IgD-negative memory B cell (primary cell): ENCODE results near the gene STK38. TPM values are rescaled to one million over a fixed set of nuclear protein-coding genes. Genes with fewer than 3 reads are reported as not detected.
"Not testable (repeated sequence)": the region's sequence is repeated elsewhere in the genome, so short reads cannot be mapped to it uniquely, and the experiment has no call there.

Experiments
- H3K27ac Mint-ChIP-seq, 3 donors: one replicate each; pipeline ENCODE4 v1.8.0; 2020 to 2022; ENCODE audit warnings: mild to moderate bottlenecking in 3 of 3, mixed read lengths in 3 of 3, moderate library complexity in 1 of 3
- H3K27me3 Mint-ChIP-seq: one replicate; pipeline ENCODE4 v1.8.0; 2021; ENCODE audit warnings: mixed read lengths
- H3K36me3 Mint-ChIP-seq: one replicate; pipeline ENCODE4 v1.8.0; 2020; ENCODE audit warnings: mild to moderate bottlenecking, mixed read lengths
- H3K4me1 Mint-ChIP-seq, 3 donors: one replicate each; pipeline ENCODE4 v1.8.0; 2020 to 2022; ENCODE audit warnings: mixed read lengths in 3 of 3, mild to moderate bottlenecking in 1 of 3
- H3K4me3 Mint-ChIP-seq, 4 donors: one replicate each; pipeline ENCODE4 v1.8.0; 2020 to 2022; ENCODE audit warnings: mild to moderate bottlenecking in 4 of 4, mixed read lengths in 4 of 4, moderate library complexity in 3 of 4
- H3K9me3 Mint-ChIP-seq, 3 donors: one replicate each; pipeline ENCODE4 v1.8.0; 2020 to 2021; ENCODE audit warnings: mixed read lengths in 3 of 3, mild to moderate bottlenecking in 1 of 3
- polyA plus RNA-seq: library from polyadenylated mRNA; unstranded; fragments of 300-500 nt; fragmentation: Illumina TruSeq; gene quantifications from one replicate; pipeline ENCODE4 v1.2.3, GENCODE V29; 2021

The STK38 gene
- polyA plus RNA-seq, 1 donor from 2014 or later: 61.6 TPM

DNA sequence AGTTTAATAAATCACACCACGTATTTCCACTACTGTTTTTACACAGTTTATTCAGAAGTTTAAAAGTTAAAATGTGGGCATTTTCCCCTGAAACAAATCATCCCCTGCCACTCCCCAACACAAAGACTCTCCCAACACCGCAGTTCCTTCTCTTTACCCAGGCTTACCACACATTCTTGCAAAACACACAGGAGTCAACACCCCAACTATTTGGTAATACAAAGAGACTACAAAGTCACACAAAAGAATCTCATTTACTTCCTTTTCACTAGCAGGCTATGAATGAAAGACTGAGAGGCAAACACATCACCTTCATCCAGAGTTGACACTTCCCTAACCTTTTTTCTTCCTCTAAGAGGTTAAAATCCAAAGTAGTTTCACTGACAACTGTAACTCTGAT, 53.4 kb downstream of the STK38 start:
- H3K4me3 Mint-ChIP-seq: no peak overlapping the region
- peak overlapping the region in 2 of 3 donors; percentile 19 to 42 for H3K27ac Mint-ChIP-seq
- peaks cover 2 to 5% (median 4%) of the 10 kb centered on the region in 3 donors for H3K4me1 Mint-ChIP-seq
- no peaks in the 10 kb centered on the region for H3K27me3 Mint-ChIP-seq
- no peaks in the 10 kb centered on the region for H3K9me3 Mint-ChIP-seq
- peaks cover 14% of the 10 kb centered on the region for H3K36me3 Mint-ChIP-seq

DNA sequence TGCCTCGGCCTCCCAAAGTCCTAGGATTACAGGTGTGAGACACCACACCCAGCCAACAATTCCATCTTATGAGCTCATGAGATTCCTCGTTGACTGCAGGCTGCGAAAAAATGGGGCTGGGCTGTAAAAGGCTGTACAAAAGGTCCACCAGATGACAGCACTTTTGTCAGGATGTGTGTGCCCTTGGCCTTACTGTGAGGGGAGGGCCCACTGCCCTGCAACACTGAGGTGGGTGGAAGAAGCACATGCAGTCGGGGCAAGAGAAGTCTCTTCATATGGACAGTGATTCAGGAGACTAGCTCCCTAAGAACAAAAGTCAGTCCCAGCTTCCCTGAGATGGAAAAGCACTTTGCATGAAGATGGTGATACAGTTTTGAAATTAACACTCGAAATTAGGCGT, 54.0 kb downstream of the STK38 start:
- H3K4me3 Mint-ChIP-seq: no peak overlapping the region
- H3K27ac Mint-ChIP-seq: peak overlapping the region in 1 of 3 donors; percentile 19
- H3K4me1 Mint-ChIP-seq: peaks cover 2 to 5% (median 4%) of the 10 kb centered on the region in 3 donors
- no peaks in the 10 kb centered on the region for H3K9me3 Mint-ChIP-seq
- H3K27me3 Mint-ChIP-seq: no peaks in the 10 kb centered on the region
- peaks cover 14% of the 10 kb centered on the region for H3K36me3 Mint-ChIP-seq

DNA sequence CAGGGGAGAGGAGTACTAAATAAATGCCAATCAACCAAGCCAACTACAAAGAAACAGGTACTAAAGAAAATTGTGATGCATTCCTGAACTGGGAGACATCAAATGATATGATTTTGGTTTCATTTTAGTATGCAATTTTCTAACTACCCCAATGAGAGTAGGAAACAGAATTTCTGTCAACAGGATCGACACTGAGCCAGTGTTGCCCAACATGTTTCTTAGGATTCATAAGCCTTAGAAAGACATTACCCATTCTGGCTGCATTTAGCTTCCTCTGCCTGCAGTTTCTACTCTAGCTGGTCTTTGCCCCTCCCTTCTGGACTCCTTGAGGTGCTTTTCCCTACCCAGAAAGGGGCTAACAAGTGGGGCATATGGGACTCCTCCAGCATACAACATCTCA, 54.7 kb downstream of the STK38 start:
- H3K27ac Mint-ChIP-seq: peak overlapping the region in 1 of 3 donors; percentile 19
- no peaks in the 10 kb centered on the region for H3K27me3 Mint-ChIP-seq
- H3K36me3 Mint-ChIP-seq: peaks cover 14% of the 10 kb centered on the region

DNA sequence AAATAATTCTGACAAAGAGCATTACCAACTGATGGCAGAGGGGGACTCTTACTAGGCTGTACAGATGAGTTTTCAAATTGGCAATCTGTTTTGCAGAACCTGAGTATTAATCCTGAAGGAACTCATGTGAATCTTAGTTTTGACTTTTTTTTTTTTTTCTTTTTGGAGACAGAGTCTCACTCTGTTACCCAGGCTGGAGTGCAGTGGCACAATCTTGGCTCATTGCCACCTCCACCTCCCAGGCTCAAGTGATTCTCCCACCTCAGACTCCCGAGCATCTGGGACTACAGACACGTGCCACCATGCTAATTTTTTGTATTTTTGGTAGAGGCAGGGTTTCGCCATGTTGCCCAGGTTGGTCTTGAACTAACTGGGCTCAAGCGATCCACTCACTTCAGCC, 55.2 kb downstream of the STK38 start:
- Mint-ChIP-seq H3K4me1 (peaks cover 2 to 5% (median 4%) of the 10 kb centered on the region in 3 donors), H3K27ac (peak overlapping the region in 1 of 3 donors; percentile 19), H3K9me3 (no peaks in the 10 kb centered on the region), H3K4me3 (no peak overlapping the region), H3K36me3 (peaks cover 11% of the 10 kb centered on the region), H3K27me3 (no peaks in the 10 kb centered on the region)

More for the DNA sequence above, 54.7 kb downstream of the STK38 start:
- no peaks in the 10 kb centered on the region for H3K9me3 Mint-ChIP-seq
- H3K4me3 Mint-ChIP-seq: no peak overlapping the region
- peaks cover 2 to 5% (median 4%) of the 10 kb centered on the region in 3 donors for H3K4me1 Mint-ChIP-seq

DNA sequence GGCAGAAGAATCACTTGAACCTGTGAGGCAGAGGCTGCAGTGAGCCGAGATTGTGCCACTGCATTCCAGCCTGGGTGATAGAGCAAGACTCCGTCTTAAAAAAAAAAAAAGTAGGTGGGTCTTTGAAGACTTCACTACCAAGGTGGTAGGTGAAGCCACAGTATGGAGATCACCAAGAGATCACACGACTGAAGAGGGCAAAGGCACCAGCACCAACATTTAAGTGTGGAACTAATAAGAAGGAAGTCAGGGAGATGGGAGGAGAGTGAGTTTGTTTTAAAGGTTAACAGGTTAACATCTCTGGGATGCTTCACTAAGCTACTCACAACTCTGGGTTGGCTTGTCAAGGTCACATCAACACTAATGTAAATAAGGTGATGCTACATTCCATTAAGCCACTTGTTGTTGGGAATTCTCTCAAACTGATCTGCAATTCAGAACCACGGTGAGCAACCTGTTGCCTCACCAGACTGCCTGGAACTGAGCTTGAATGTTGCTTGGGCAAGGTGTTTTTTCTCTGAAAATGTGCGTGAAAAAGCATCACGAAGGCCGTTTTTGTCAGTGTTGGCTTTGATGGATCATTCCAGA, 55.8 kb downstream of the STK38 start:
- Mint-ChIP-seq H3K4me3 (no peak overlapping the region), H3K4me1 (peaks cover 2 to 5% (median 4%) of the 10 kb centered on the region in 3 donors), H3K27me3 (no peaks in the 10 kb centered on the region), H3K36me3 (peaks cover 11% of the 10 kb centered on the region), H3K9me3 (no peaks in the 10 kb centered on the region), H3K27ac (peak overlapping the region in 1 of 3 donors; percentile 20)

DNA sequence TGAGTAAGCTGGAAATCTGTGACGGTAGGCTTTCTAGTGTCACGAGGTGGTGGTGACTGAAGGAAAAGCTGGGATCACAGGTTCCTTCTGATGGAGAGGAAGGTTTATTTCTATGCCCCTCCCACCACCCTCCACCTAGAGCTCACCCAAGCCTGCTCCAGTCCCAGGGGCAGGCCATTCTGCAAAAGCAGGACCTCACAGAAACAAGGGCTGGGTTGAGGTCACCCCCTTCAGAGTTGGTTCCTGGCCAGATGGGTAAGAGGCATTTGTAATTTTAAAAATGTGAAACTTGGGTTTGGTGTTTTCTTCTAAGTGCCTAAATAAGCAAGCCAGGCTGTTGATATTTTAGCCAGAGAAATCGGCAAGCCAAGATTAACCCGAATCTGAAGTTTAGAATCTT, 57.9 kb downstream of the STK38 start:
- Mint-ChIP-seq H3K4me1 (peaks cover 2 to 5% (median 4%) of the 10 kb centered on the region in 3 donors), H3K36me3 (peaks cover 8% of the 10 kb centered on the region), H3K27me3 (no peaks in the 10 kb centered on the region), H3K4me3 (no peak overlapping the region), H3K27ac (peak overlapping the region in 1 of 3 donors; percentile 6), H3K9me3 (no peaks in the 10 kb centered on the region)

DNA sequence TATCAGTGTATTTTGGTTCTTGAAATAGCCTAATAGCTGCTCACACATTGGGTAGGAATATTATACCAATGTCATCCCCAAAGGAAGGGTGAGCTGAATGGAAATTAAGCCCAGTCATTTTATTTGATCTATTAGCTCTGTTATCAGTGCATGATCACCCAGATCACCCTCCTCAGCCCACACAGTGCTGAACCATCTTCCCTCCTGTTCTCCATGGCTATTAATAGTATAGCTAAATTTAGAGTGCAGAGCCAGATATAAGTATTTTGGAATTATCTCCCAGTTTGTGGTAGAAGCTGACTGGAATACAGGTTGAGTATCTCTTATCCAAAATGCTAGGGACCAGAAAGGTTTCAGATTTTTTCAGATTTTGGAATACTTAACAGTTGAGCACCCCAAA, 59.1 kb downstream of the STK38 start:
- Mint-ChIP-seq H3K4me3 (no peak overlapping the region), H3K9me3 (no peaks in the 10 kb centered on the region), H3K27me3 (no peaks in the 10 kb centered on the region), H3K27ac (no peak overlapping the region), H3K36me3 (peaks cover 8% of the 10 kb centered on the region), H3K4me1 (peaks cover 0 to 5% (median 0%) of the 10 kb centered on the region in 3 donors)

DNA sequence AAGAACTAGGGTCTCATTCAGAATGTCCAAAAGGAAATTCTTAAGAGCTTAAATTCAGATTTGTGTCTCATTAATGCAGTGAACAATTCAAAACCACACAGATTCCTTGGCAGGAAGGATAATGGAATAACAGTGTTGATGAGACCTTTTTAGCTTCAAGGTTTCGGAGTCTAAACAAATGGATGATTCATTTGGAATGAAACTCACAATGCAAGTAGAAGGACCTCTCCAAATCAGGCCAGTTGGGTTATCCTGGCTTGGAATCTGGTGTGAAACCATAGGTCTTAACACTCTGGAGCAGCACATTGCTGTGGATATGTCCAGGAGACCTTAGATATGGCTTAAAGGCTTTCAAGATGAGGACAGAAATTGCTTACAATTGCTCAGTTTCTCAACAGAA, 59.6 kb downstream of the STK38 start:
- H3K4me3 Mint-ChIP-seq: no peak overlapping the region
- no peaks in the 10 kb centered on the region for H3K27me3 Mint-ChIP-seq
- peaks cover 0 to 5% (median 0%) of the 10 kb centered on the region in 3 donors for H3K4me1 Mint-ChIP-seq
- no peaks in the 10 kb centered on the region for H3K9me3 Mint-ChIP-seq
- H3K36me3 Mint-ChIP-seq: peaks cover 8% of the 10 kb centered on the region
- no peak overlapping the region for H3K27ac Mint-ChIP-seq

DNA sequence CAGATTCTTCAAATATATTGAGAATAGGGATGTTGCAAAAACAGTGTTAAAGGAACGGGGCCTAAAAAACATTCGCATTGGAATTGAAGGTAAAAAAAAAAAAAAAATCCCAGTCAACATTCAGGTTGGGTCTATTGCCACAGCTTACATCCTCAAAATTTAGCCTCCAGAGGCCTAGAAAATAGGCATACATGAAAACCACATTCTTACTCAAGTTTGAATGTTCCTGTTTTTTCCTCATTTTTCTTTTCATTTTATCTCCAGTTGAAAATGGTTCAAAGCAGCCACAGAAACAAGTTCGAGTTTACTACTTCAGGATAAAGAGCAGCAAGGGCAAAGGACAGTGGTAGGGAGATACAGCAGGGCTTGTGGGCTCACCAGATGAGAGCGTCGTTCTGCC, 62.5 kb downstream of the STK38 start:
- H3K4me1 Mint-ChIP-seq: peaks cover 0 to 2% (median 0%) of the 10 kb centered on the region in 3 donors
- H3K36me3 Mint-ChIP-seq: peaks cover 9% of the 10 kb centered on the region
- H3K4me3 Mint-ChIP-seq: no peak overlapping the region
- H3K27me3 Mint-ChIP-seq: no peaks in the 10 kb centered on the region
- H3K9me3 Mint-ChIP-seq: no peaks in the 10 kb centered on the region
- H3K27ac Mint-ChIP-seq: no peak overlapping the region

DNA sequence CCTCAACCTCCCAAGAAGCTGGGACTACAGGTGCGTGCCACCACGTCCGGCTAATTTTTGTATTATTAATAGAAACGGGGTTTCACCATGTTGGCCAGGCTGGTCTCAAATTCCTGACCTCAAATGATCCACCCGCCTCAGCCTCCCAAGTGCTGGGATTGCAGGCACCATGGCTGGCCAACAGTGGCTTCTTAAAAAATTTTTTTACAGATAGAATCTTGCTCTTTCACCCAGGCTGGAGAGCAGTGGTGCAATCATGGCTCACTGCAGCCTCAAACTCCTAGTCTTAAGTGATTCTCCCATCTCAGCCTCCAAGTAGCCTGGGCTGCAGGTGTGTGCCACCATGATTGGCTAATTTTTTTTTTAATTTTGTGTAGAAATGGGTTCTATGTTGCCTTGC, 64.0 kb downstream of the STK38 start:
- not testable (repeated sequence) for H3K36me3 Mint-ChIP-seq, H3K27ac Mint-ChIP-seq, H3K9me3 Mint-ChIP-seq, H3K4me1 Mint-ChIP-seq, H3K27me3 Mint-ChIP-seq, H3K4me3 Mint-ChIP-seq

DNA sequence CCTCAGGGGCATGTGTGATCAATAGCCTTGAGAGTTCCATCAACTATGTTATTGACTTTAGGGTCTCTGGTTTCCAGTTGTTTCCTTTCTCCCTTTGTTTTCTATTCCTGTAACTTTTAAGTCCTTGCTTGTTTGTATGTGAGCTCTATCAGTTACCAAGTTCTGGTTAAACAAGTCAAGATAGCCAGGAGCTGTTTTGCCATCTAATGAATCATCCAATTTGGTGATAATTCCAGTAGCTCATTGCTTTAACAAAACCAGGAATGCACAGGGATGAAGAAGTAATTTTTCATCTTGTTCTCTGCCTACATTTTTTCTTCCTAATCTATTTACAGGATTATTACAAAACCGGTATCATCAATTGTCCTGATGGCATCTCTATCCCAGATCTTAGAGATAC, 68.0 kb downstream of the STK38 start:
- H3K4me1 Mint-ChIP-seq: peaks cover 3 to 12% (median 3%) of the 10 kb centered on the region in 3 donors
- no peak overlapping the region for H3K4me3 Mint-ChIP-seq
- no peaks in the 10 kb centered on the region for H3K9me3 Mint-ChIP-seq
- H3K36me3 Mint-ChIP-seq: peaks cover 4% of the 10 kb centered on the region
- no peaks in the 10 kb centered on the region for H3K27me3 Mint-ChIP-seq
- no peak overlapping the region for H3K27ac Mint-ChIP-seq

DNA sequence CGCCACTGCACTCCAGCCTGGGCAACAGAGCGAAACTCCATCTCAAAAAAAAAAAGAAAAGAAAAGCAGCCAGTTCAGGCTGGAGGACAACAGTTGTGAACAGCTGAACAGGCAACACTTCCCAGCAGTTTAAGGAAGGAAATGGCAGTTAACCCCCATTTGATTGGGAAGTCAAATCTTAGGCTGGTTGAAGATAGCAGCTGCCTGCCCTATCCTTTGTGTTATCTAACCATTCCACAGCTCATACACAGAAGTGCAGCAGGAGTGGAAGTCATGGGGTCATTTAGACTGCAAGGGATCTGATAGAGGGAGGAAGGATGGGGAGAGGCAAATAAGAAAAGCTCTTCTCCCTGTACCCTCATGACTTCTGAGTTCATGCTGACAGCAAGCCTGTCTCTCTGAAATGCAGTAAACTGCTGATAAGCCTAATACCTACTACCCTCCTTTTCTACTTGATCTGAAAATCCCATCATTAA, 69.2 kb downstream of the STK38 start:
- Mint-ChIP-seq H3K36me3 (peaks cover 4% of the 10 kb centered on the region), H3K27ac (peak overlapping the region in 1 of 3 donors; percentile 17), H3K4me1 (peaks cover 3 to 12% (median 3%) of the 10 kb centered on the region in 3 donors), H3K4me3 (no peak overlapping the region), H3K9me3 (no peaks in the 10 kb centered on the region), H3K27me3 (no peaks in the 10 kb centered on the region)

DNA sequence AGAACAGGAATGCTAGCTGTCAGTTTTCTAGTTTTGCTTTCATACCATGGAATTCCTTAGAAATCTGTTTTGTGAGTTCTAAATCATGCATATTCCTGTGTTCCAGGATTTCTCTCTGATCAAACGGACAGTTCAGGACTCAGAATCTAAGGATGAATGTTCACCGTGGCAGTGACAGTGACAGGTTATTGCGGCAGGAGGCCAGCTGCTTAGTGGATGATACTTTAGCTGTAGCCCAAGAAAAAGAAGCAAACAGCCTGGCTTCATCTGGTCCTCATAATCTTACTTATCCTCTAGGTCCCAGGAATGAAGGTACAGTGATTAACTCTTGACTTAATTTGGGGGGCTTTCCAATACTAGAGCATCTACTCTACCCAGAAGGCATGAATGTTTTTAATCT, 77.3 kb downstream of the STK38 start:
- H3K4me3 Mint-ChIP-seq: no peak overlapping the region
- H3K27ac Mint-ChIP-seq: peak overlapping the region in 1 of 3 donors; percentile 18
- peaks cover 7% of the 10 kb centered on the region for H3K36me3 Mint-ChIP-seq

DNA sequence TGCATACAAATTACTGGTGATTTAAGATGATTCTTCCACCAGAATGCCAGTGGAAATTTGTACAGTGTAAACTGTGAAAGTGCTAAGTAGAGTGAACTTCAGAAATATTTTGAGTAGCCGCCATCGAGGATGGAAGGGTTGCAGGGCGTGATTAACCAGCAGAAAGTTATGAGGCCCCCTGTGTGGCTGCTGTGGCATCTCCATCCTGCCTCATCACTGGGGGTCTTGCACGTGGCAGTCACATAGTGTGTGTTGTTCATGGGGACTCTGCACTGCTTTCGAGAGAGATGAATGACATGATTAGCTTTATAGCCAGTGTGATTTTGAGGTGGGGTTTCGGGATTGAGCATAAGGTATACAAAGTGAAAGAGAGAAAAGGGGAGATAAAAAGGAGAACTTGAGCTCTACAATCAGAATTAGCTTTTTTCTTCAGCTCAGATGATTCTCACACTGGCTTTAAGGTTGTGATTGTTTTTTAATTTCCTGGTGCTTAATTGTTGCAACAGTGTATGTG, 78.1 kb downstream of the STK38 start:
- Mint-ChIP-seq H3K4me1 (peaks cover 9 to 12% (median 11%) of the 10 kb centered on the region in 3 donors), H3K4me3 (peak overlapping the region in 1 of 4 donors; percentile 63), H3K36me3 (peaks cover 7% of the 10 kb centered on the region), H3K27me3 (no peaks in the 10 kb centered on the region), H3K9me3 (no peaks in the 10 kb centered on the region), H3K27ac (peak overlapping the region in 2 of 3 donors; percentile 18 to 65)

More for the DNA sequence above, 77.3 kb downstream of the STK38 start:
- peaks cover 3 to 11% (median 7%) of the 10 kb centered on the region in 3 donors for H3K4me1 Mint-ChIP-seq
- no peaks in the 10 kb centered on the region for H3K9me3 Mint-ChIP-seq
- no peaks in the 10 kb centered on the region for H3K27me3 Mint-ChIP-seq

DNA sequence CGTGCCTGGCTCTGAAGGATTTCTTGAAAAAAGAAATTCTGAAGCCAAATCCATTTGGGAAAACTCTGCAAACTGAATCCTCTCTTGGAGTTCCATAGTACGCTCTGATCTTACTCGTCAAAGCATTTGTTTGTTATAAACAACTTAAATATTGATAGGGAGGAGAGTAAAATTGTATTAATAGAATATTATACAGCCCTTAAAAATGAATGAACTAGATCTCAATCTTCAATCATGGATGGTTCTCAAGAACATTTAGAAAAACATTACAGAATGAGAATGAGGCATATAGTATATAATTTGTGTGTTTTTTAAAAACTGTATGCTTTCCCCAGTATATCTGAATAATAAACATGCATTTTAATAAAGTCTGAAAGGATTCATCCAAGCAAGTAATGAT, 79.7 kb downstream of the STK38 start:
- H3K27ac Mint-ChIP-seq: no peak overlapping the region
- peaks cover 18 to 23% (median 19%) of the 10 kb centered on the region in 3 donors for H3K4me1 Mint-ChIP-seq
- peaks cover 8% of the 10 kb centered on the region for H3K36me3 Mint-ChIP-seq
- H3K27me3 Mint-ChIP-seq: no peaks in the 10 kb centered on the region
- H3K4me3 Mint-ChIP-seq: no peak overlapping the region
- no peaks in the 10 kb centered on the region for H3K9me3 Mint-ChIP-seq

DNA sequence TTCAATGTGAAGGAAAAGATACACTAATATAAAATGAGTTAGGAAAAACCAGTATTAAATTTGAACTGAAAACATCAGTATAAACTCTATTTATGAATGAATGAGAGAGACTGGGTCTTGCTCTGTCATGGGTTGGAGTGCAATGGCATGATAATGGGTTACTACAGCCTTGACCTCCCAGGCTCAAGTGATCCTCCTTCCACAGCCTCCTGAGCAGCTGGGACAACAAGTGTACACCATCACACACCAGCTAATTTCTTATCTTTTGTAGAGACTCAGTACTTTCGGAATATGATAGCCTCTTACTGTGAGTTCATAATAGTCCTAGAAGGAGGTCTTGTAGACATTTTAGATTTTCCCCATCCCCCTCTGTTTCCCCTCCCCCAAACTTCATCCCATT, 83.0 kb downstream of the STK38 start:
- H3K27me3 Mint-ChIP-seq: no peaks in the 10 kb centered on the region
- H3K27ac Mint-ChIP-seq: no peak overlapping the region
- H3K4me3 Mint-ChIP-seq: no peak overlapping the region
- peaks cover 10% of the 10 kb centered on the region for H3K36me3 Mint-ChIP-seq
- no peaks in the 10 kb centered on the region for H3K9me3 Mint-ChIP-seq
- peaks cover 24 to 35% (median 33%) of the 10 kb centered on the region in 3 donors for H3K4me1 Mint-ChIP-seq
